Hepatocyte (in vitro differentiated cells): ENCODE measurements around the gene RARG. TPM values are rescaled to one million over a fixed set of nuclear protein-coding genes. Genes with fewer than 3 reads are reported as not detected.

ENCODE experiments used
- DNase-seq: peaks from one replicate; pipeline ENCODE4 v3.0.0-alpha.2; 2016; ENCODE audit warnings: low spot score
- H2AFZ ChIP-seq: fragments of 200-600 bp; sonication (generic); 2 replicates; pipeline ENCODE4 v1.6.0; 2016; ENCODE audit warnings: antibody characterized with exemption, mild to moderate bottlenecking
- H3K27ac ChIP-seq: fragments of 200-600 bp; sonication (generic); 2 replicates; pipeline ENCODE4 v1.5.1; 2016; ENCODE audit warnings: mild to moderate bottlenecking
- H3K27me3 ChIP-seq: fragments of 200-600 bp; sonication (generic); 2 replicates; pipeline ENCODE4 v1.6.1; 2016
- H3K36me3 ChIP-seq: fragments of 200-600 bp; sonication (generic); replicated peaks from 2 replicates; pipeline ENCODE4 v1.5.1; 2016; ENCODE audit warnings: low read depth; ENCODE audit not compliant: insufficient read depth
- H3K4me1 ChIP-seq: fragments of 200-600 bp; sonication (generic); 2 replicates; pipeline ENCODE4 v1.5.1; 2016; ENCODE audit warnings: mild to moderate bottlenecking, moderate library complexity; ENCODE audit not compliant: insufficient read depth
- H3K4me2 ChIP-seq: fragments of 200-600 bp; sonication (generic); 2 replicates; pipeline ENCODE4 v1.6.0; 2016
- H3K4me3 ChIP-seq: fragments of 200-600 bp; sonication (generic); 2 replicates; pipeline ENCODE4 v1.5.1; 2016; ENCODE audit warnings: mild to moderate bottlenecking
- H3K79me2 ChIP-seq: fragments of 200-600 bp; sonication (generic); 2 replicates; pipeline ENCODE4 v1.6.0; 2017; ENCODE audit warnings: mild to moderate bottlenecking
- H3K9me2 ChIP-seq: fragments of 200-600 bp; sonication (generic); replicated peaks from 2 replicates; pipeline ENCODE4 v1.6.0; 2017; ENCODE audit warnings: mild to moderate bottlenecking; ENCODE audit not compliant: insufficient read depth
- H3K9me3 ChIP-seq: fragments of 200-600 bp; sonication (generic); 2 replicates; pipeline ENCODE4 v1.5.1; 2016; ENCODE audit warnings: low read depth, mild to moderate bottlenecking
- H4K20me1 ChIP-seq: fragments of 200-600 bp; sonication (generic); 2 replicates; pipeline ENCODE4 v1.6.0; 2016; ENCODE audit warnings: mild to moderate bottlenecking; ENCODE audit not compliant: insufficient read depth, poor library complexity, severe bottlenecking
- EZH2 ChIP-seq: fragments of 200-600 bp; sonication (generic); IDR thresholded peaks from 2 replicates; pipeline ENCODE4 v1.6.1; 2016; ENCODE audit warnings: antibody characterized with exemption, mild to moderate bottlenecking, borderline replicate concordance
- EZH2phosphoT487 ChIP-seq: fragments of 200-600 bp; sonication (generic); IDR thresholded peaks from one replicate; pipeline ENCODE4 v1.6.1; 2018; ENCODE audit warnings: antibody characterized with exemption, mild to moderate bottlenecking, low read depth, moderate library complexity; ENCODE audit not compliant: unreplicated experiment, severe bottlenecking
- WGBS: methylation state at CpG from one replicate; pipeline ENCODE4 v1.1.6; 2016; ENCODE audit warnings: low lambda C conversion rate; ENCODE audit errors: missing lambda C conversion rate; 5-methylcytosine and 5-hydroxymethylcytosine counted together
- polyA plus RNA-seq: library from polyadenylated mRNA; unstranded; fragments of >200 nt; fragmentation: Nextera tagmentation; extraction: Ambion mirVana; gene quantifications from 2 replicates; pipeline ENCODE4 v1.2.1, GENCODE V29; 2016
- total RNA-seq: library from RNA; depleted of rRNA; stranded (reverse); fragments of >200 nt; gene quantifications from 2 replicates; pipeline ENCODE4 v1.2.3, GENCODE V29; 2014
- TF ChIP-seq, protein P1 (sequence below): fragments of 200-600 bp; sonication (generic); IDR thresholded peaks from 2 replicates; pipeline ENCODE4 v1.5.1; 2016; ENCODE audit warnings: antibody characterized with exemption, mild to moderate bottlenecking; ENCODE audit not compliant: poor library complexity

Gene RARG
- total and polyA plus RNA-seq, 2 experiments from 2014 or later = 20.9 to 28.1 TPM

DNA sequence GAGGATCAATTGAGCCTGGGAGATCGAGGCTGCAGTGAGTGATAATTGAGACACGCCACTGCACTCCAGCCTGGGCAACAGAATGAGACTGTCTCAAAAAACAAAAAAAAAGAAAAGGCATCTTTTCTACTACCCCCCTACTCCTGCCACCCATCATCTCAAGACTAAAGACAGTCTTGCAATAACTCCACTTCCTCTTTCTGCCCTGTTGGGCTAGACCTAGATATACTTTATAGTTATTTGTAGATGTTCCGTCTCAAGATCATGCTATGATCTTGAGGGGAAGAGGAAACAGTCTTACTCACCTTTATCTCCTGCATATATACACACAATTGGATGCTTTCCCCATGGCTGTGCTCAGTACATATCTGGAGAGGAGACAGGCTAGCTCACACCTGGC, 24.0 kb upstream of the RARG start:
- Histone ChIP-seq H3K79me2 (peaks cover 29% of the 10 kb centered on the region), H2AFZ (no peak overlapping the region), H3K9me2 (no peaks in the 10 kb centered on the region), H3K9me3 (no peaks in the 10 kb centered on the region), H3K4me2 (no peak overlapping the region), H3K36me3 (no peaks in the 10 kb centered on the region), H3K4me1 (peaks cover 14% of the 10 kb centered on the region), H4K20me1 (no peaks in the 10 kb centered on the region), H3K4me3 (no peak overlapping the region), H3K27me3 (no peaks in the 10 kb centered on the region), H3K27ac (no peak overlapping the region)
- TF ChIP-seq EZH2phosphoT487 (no peak), EZH2 (no peak)
- TF ChIP-seq, protein P1, sequence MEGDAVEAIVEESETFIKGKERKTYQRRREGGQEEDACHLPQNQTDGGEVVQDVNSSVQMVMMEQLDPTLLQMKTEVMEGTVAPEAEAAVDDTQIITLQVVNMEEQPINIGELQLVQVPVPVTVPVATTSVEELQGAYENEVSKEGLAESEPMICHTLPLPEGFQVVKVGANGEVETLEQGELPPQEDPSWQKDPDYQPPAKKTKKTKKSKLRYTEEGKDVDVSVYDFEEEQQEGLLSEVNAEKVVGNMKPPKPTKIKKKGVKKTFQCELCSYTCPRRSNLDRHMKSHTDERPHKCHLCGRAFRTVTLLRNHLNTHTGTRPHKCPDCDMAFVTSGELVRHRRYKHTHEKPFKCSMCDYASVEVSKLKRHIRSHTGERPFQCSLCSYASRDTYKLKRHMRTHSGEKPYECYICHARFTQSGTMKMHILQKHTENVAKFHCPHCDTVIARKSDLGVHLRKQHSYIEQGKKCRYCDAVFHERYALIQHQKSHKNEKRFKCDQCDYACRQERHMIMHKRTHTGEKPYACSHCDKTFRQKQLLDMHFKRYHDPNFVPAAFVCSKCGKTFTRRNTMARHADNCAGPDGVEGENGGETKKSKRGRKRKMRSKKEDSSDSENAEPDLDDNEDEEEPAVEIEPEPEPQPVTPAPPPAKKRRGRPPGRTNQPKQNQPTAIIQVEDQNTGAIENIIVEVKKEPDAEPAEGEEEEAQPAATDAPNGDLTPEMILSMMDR = no peak
- DNase-seq = no peak
- 94% methylated on average over 3 of the region's 3 CpGs for WGBS

DNA sequence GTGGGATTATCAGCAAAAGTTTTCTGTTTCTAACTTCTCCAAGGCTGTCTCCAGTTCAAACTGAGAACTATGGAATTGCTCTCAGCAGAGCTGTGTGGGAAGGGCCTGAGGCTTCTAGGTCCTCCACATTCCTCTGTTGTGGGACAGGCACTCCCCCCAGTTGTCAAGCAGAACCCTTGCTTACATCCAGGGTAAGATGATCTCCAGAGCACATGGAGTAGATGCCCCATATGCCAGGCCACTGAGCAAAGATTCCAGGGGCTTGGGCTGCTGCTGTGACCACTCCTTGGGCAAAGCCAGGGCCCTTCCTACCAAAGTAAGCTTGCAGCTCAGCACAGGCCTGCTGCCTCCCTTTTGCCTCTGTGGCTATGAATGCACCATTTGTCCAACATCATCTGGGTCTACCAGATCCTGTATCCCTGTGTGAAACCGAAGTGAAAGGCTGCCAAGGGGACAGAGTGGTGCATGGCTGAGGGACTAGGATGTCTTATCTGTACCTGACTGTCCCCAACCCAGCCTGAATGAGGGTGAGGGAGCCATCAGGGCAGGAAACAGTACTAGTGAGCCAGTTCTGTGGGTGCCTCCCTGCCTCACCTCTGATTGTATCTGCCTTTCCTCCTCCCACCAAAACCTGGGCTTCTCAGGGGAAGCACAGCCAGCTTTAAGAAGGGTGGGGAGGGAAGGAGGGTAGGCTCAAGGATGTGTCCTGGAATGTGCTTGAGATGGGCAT, 23.0 kb upstream of the RARG start:
- H2AFZ ChIP-seq = no peak overlapping the region
- TF ChIP-seq, protein P1 = no peak
- TF ChIP-seq EZH2phosphoT487 (no peak), EZH2 (no peak)
- WGBS = 100% methylated on average over 1 of the region's 1 CpG
- no peak for DNase-seq
- H3K27ac ChIP-seq = no peak overlapping the region
- no peaks in the 10 kb centered on the region for H3K9me2 ChIP-seq
- peaks cover 29% of the 10 kb centered on the region for H3K79me2 ChIP-seq
- no peaks in the 10 kb centered on the region for H3K27me3 ChIP-seq
- H3K4me3 ChIP-seq = no peak overlapping the region
- H3K9me3 ChIP-seq = no peaks in the 10 kb centered on the region
- H3K36me3 ChIP-seq = no peaks in the 10 kb centered on the region
- no peaks in the 10 kb centered on the region for H4K20me1 ChIP-seq
- H3K4me1 ChIP-seq = peaks cover 20% of the 10 kb centered on the region
- no peak overlapping the region for H3K4me2 ChIP-seq

DNA sequence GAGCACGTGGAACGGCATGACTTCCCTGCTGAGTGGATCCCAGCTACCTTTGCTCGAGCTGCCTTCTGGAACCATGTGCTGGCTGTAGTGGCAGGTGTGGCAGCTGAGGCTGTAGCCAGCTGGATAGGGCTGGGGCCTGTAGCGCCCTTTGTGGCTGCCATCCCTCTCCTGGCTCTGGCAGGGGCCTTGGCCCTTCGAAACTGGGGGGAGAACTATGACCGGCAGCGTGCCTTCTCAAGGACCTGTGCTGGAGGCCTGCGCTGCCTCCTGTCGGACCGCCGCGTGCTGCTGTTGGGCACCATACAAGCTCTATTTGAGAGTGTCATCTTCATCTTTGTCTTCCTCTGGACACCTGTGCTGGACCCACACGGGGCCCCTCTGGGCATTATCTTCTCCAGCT, 21.3 kb upstream of the RARG start:
- Histone ChIP-seq H3K4me2 (peak overlapping the region; percentile 99), H2AFZ (no peak overlapping the region), H3K27ac (peak overlapping the region; percentile 99)

More for the DNA sequence above, 21.3 kb upstream of the RARG start:
- no peaks in the 10 kb centered on the region for H3K36me3 ChIP-seq
- H3K4me3 ChIP-seq = no peak overlapping the region
- TF ChIP-seq EZH2 = no peak
- TF ChIP-seq, protein P1 = no peak
- TF ChIP-seq EZH2phosphoT487 = no peak
- H3K9me2 ChIP-seq = no peaks in the 10 kb centered on the region
- H3K4me1 ChIP-seq = peaks cover 20% of the 10 kb centered on the region
- no peaks in the 10 kb centered on the region for H3K9me3 ChIP-seq
- 97% methylated on average over 13 of the region's 13 CpGs for whole genome bisulfite sequencing
- H3K27me3 ChIP-seq = no peaks in the 10 kb centered on the region
- H3K79me2 ChIP-seq = peaks cover 29% of the 10 kb centered on the region
- DNase-seq = no peak
- H4K20me1 ChIP-seq = no peaks in the 10 kb centered on the region
